GM20000 (cell line): ENCODE results near the gene DRAP1.

Experiments used
- DNase-seq: peaks from one replicate; pipeline ENCODE4 v3.0.0; 2012; ENCODE audit warnings: low spot score
- CTCF ChIP-seq: IDR thresholded peaks from 2 replicates; pipeline ENCODE4 v1.5.1; 2012; ENCODE audit warnings: mild to moderate bottlenecking, control low read depth; ENCODE audit errors: extremely low read depth, missing control alignments

Gene DRAP1

GRCh38 chr11:65900899-65901180 lies 18.4 kb upstream of the DRAP1 start:
- DNase-seq: no peak
- no peak for TF ChIP-seq CTCF

GRCh38 chr11:65903068-65903481 lies 16.2 kb upstream of the DRAP1 start:
- no peak for TF ChIP-seq CTCF
- no peak for DNase-seq

GRCh38 chr11:65903715-65904114 lies 15.5 kb upstream of the DRAP1 start:
- no peak for TF ChIP-seq CTCF
- no peak for DNase-seq

GRCh38 chr11:65906602-65907001 lies 12.6 kb upstream of the DRAP1 start:
- no peak for TF ChIP-seq CTCF
- DNase-seq: no peak

- no peak for DNase-seq
- TF ChIP-seq CTCF: no peak
Observed at GRCh38 chr11:65907878-65908277, 11.3 kb upstream of the DRAP1 start.

- no peak for TF ChIP-seq CTCF
- DNase-seq: no peak
Observed at GRCh38 chr11:65911682-65912568, 7.3 kb upstream of the DRAP1 start.

- no peak for TF ChIP-seq CTCF
- DNase-seq: no peak
Observed at GRCh38 chr11:65912845-65913244, 6.4 kb upstream of the DRAP1 start.
